HG03565 (cell line): ENCODE data around the gene CMPK2.

Experiments
- ATAC-seq: cut with Tn5 transposase; IDR thresholded peaks from one replicate; pipeline ENCODE4 v1.9.1; 2021; ENCODE audit warnings: mild to moderate bottlenecking, moderate library complexity; ENCODE audit not compliant: unreplicated experiment

The CMPK2 gene

GRCh38 chr2:6813573-6813972, 52.1 kb downstream of the CMPK2 start:
- ATAC-seq, result no peak

- ATAC-seq, result no peak
Observed at GRCh38 chr2:6812857-6813530, 52.7 kb downstream of the CMPK2 start.

GRCh38 chr2:6810961-6811360, 54.7 kb downstream of the CMPK2 start:
- no peak for ATAC-seq

GRCh38 chr2:6808426-6808825, 57.3 kb downstream of the CMPK2 start:
- ATAC-seq, result no peak

GRCh38 chr2:6806604-6807003, 59.1 kb downstream of the CMPK2 start:
- ATAC-seq, result no peak

GRCh38 chr2:6800553-6800952, 65.2 kb downstream of the CMPK2 start:
- no peak for ATAC-seq
